GM21619 (cell line): ENCODE results near the gene REC114.
"Not testable (repeated sequence)": the region's sequence is repeated elsewhere in the genome, so short reads cannot be mapped to it uniquely, and the experiment has no call there.

Experiments
- ATAC-seq: cut with Tn5 transposase; IDR thresholded peaks from one replicate; pipeline ENCODE4 v1.9.1; 2021; ENCODE audit not compliant: unreplicated experiment

Gene REC114

GRCh38 chr15:73522011-73522410, 79.0 kb downstream of the REC114 start:
- ATAC-seq = no peak

GRCh38 chr15:73524919-73525318, 82.0 kb downstream of the REC114 start:
- no peak for ATAC-seq

DNA sequence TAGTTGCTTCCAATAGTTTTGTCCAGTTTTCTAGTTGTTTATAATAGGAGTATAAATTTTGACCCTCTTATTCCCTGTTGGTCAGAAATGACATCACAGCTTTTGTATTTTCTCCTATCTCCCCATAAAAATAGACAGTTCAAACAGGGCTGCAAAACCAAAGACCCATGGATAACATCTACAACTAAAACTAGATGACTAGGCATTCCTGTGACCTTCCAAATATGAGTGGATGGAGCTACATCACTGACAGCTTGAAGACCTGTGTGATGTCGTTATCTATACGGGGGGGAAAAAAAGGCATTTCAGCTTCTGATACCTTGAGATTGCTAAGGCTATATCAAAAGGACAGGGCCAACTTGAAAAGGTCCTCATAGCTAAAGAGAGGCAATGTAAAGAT, 84.6 kb downstream of the REC114 start:
- ATAC-seq = no peak

- no peak for ATAC-seq
Measured at GRCh38 chr15:73530649-73531048, 87.7 kb downstream of the REC114 start.

GRCh38 chr15:73538123-73538522, 95.2 kb downstream of the REC114 start:
- no peak for ATAC-seq

GRCh38 chr15:73538563-73539211, 95.7 kb downstream of the REC114 start:
- no peak for ATAC-seq

GRCh38 chr15:73539212-73540128, 96.5 kb downstream of the REC114 start:
- ATAC-seq = no peak

GRCh38 chr15:73540161-73540560, 97.2 kb downstream of the REC114 start:
- ATAC-seq = no peak

DNA sequence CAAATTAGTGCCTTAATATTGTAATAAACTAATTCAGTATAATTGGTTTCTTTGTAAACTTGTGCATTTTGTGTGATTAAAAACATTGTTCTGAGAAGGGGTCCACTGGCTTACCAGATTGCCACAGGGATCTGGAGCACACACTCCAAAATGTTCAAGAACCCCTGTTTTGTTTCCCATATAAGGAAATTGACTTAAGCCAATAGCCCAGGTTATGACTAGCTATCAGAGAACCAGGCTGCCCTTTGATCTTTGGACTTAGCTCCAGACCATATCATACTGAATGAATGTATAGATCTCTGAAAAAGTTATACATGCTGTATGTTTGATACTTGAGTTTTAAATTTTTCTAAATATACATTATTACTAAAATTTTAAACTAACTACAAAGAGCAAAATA, 98.5 kb downstream of the REC114 start:
- ATAC-seq = no peak

DNA sequence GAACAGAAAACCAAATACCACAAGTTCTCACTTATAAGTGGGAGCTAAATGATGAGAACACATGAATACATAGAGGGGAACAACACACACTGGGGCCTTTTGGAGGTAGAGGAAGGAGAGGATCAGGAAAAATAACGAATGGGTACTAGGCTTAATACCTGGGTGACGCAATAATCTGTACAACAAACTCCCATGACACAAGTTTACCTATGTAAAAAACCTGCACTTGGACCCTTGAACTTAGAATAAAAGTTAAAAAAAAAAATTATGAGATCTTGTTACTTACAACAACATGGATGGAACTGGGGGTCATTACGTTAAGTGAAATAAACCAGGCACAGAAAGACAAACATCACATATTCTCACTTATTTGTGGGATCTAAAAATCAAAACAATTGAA, 106.0 kb downstream of the REC114 start:
- not testable (repeated sequence) for ATAC-seq

- no peak for ATAC-seq
Measured at GRCh38 chr15:73550190-73550589, 107.2 kb downstream of the REC114 start.

DNA sequence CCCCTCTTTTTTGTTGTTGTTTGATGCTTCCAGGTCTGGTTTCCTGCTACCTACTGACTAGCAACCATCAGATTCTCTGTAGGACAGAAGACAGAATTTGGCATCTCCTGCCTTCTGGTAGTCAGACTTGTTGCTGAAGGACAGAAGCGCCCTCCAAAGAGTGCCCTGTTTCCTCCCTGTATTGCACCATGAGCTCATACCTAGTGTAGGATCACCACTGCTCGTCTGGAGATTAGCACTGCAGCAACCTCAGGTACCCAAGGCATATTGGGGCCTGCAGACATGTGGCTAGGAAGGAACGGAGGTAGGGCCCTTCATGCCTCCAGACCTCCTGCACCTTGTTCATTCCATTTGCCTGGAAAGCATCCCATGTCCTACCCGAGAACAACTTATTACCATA, 112.1 kb downstream of the REC114 start:
- no peak for ATAC-seq

DNA sequence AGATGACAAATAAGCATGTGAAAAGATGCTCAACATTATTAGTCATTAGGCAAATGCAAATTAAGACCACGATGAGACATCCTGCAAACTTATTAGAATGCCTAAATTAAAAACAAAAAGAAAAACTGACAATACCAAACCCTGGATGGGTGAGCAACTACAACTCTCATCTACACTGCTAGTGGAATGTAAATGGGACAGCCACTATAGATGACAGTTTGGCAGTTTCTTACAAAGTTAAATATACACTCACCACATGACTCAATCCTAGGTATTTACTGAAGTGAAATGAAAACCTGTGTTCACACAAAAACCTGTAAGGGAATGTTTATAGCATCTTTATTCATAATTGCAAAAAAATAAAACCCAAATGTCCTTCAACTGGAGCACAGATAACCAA, 115.6 kb downstream of the REC114 start:
- ATAC-seq = no peak

- no peak for ATAC-seq
Measured at GRCh38 chr15:73560501-73561117, 117.6 kb downstream of the REC114 start.

- no peak for ATAC-seq
Measured at GRCh38 chr15:73564255-73564654, 121.3 kb downstream of the REC114 start.

GRCh38 chr15:73567020-73567419, 124.1 kb downstream of the REC114 start:
- ATAC-seq = no peak

- no peak for ATAC-seq
Measured at GRCh38 chr15:73568564-73569280, 125.8 kb downstream of the REC114 start.

GRCh38 chr15:73569361-73569760, 126.4 kb downstream of the REC114 start:
- no peak for ATAC-seq

DNA sequence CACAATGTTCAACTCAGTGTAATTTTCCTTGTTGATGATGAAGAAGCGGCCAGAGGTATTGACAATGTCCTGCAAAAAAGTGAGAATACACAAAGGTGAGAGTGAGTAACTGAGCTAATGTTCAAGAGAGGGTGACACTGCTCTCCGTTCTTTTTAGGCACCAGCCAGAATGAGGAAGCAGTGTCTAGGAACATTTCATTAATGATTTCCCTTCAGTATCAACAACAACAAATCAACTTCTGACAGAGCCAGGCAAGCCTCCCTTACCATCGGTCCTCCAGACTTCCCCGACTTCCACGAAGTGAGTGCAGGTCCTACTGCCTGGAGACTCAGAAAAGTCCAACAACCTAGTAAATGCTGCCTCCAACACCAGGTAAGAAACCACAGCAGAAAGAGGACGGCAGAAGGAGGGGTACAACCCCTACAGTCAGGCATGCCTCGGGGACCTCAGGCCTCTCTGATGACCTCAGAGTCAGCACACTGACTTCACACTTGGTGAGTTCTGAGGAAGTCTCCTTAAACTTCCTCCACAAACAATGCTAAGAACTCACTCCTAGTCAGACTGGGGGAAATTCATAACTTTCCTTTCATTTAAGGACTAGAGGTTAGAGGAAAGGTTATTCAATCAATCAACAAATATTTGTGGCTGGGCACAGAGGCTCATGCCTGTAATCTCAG, 127.5 kb downstream of the REC114 start:
- ATAC-seq = no peak

DNA sequence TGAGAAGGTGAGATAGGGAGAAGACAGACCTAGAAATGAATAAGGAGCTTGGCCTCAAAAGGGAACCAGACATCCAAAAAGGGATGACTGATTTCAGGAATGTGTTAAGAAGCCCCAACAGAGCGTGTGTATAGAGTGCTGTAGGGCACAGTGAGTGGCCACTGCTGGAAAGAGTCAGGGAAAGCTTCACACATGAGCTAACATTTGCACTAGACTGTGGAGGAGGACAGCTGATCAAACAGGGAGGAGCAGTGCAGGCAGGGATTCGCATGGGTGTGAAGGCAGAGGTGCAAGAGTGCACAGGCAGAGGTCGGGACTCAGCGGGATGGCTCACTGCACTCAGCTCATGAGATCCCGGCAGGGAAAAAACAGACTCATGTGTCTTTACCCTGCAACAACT, 128.4 kb downstream of the REC114 start:
- ATAC-seq = no peak

DNA sequence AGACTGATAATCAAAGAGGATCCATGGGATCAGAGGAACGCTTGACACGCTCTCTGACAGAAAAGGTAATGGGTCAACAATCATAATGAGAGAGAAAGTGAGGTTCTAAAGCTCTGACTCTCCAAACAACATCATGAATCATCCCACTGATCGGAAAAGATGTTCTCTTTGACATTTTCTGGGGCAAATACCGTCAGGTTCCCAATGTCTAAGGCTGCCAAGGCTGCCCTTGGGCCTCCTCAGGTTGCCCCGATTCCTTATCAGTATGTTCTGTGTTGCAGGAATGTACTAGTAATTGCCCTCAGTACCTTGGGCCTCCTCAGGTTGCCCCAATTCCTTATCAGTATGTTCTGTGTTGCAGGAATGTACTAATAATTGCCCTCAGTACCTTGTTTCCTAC, 129.3 kb downstream of the REC114 start:
- ATAC-seq = no peak
